ENCODE results near the gene UFSP1.

The UFSP1 gene

DNA sequence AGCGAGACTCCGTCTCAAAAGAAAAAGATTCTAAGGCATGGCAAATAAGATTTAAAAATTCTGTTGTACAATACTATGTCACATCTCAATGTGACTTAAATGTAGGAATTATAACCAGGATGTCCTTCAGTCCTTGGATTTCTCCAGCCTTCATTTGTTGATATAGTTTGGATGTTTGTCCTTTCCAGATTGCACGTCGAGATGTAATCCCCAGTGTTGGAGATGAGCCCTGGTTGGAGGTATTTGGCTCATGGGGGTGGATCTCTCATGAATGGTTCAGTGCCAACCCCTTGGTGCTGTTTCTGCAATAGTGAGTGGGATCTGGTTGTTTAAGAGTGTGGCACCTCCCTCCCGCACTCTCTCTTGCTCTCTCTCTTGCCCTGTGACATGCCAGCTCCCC lies 19.0 kb upstream of the UFSP1 start:
- H3K9me2 ChIP-seq (ENCODE audit: low read depth, low read length), result no peaks in the 10 kb centered on the region
- peaks cover 5% of the 10 kb centered on the region; the same call in 1 of the 2 replicates for H3K9me3 ChIP-seq (ENCODE audit: low read length)
- no peak overlapping the region for H3K27ac ChIP-seq (ENCODE audit: low read depth, low read length, poor library complexity, severe bottlenecking)
- no peak overlapping the region for H3K4me2 ChIP-seq (ENCODE audit: low read length)
- no peaks in the 10 kb centered on the region for H3K36me3 ChIP-seq (ENCODE audit: insufficient read depth, low read length)
- H2AFZ ChIP-seq (ENCODE audit: low read length), result no peak overlapping the region
- no peaks in the 10 kb centered on the region for H3K79me2 ChIP-seq (ENCODE audit: insufficient read depth, low read length)
- H4K20me1 ChIP-seq (ENCODE audit: insufficient read depth, low read length), result no peaks in the 10 kb centered on the region
- H3F3A ChIP-seq (ENCODE audit: insufficient read depth, low read length), result no peaks in the 10 kb centered on the region
- TF ChIP-seq, protein P1, sequence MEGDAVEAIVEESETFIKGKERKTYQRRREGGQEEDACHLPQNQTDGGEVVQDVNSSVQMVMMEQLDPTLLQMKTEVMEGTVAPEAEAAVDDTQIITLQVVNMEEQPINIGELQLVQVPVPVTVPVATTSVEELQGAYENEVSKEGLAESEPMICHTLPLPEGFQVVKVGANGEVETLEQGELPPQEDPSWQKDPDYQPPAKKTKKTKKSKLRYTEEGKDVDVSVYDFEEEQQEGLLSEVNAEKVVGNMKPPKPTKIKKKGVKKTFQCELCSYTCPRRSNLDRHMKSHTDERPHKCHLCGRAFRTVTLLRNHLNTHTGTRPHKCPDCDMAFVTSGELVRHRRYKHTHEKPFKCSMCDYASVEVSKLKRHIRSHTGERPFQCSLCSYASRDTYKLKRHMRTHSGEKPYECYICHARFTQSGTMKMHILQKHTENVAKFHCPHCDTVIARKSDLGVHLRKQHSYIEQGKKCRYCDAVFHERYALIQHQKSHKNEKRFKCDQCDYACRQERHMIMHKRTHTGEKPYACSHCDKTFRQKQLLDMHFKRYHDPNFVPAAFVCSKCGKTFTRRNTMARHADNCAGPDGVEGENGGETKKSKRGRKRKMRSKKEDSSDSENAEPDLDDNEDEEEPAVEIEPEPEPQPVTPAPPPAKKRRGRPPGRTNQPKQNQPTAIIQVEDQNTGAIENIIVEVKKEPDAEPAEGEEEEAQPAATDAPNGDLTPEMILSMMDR (IDR thresholded peaks at IDR 0.05; ENCODE audit: low read length), result no peak
- TF ChIP-seq EZH2 (IDR thresholded peaks at IDR 0.05; ENCODE audit: borderline replicate concordance, low read length), result no peak
- no peak overlapping the region for H3K4me3 ChIP-seq (ENCODE audit: low read depth, low read length, poor library complexity, severe bottlenecking)
- H3K9ac ChIP-seq (ENCODE audit: low read length), result no peak overlapping the region
- H3K27me3 ChIP-seq (ENCODE audit: insufficient read depth, low read length), result no peaks in the 10 kb centered on the region; the same call in 1 of the 2 replicates
- H3K4me1 ChIP-seq (ENCODE audit: insufficient read depth, low read length, severe bottlenecking), result no peaks in the 10 kb centered on the region

- no peaks in the 10 kb centered on the region for H3F3A ChIP-seq (ENCODE audit: insufficient read depth, low read length)
- no peaks in the 10 kb centered on the region for H4K20me1 ChIP-seq (ENCODE audit: insufficient read depth, low read length)
- H3K4me2 ChIP-seq (ENCODE audit: low read length), result no peak overlapping the region
- TF ChIP-seq EZH2 (IDR thresholded peaks at IDR 0.05; ENCODE audit: borderline replicate concordance, low read length), result no peak
- TF ChIP-seq, protein P1 (IDR thresholded peaks at IDR 0.05; ENCODE audit: low read length), result no peak
- no peaks in the 10 kb centered on the region for H3K9me2 ChIP-seq (ENCODE audit: low read depth, low read length)
- peaks cover 5% of the 10 kb centered on the region for H3K27me3 ChIP-seq (ENCODE audit: insufficient read depth, low read length)
- no peaks in the 10 kb centered on the region for H3K36me3 ChIP-seq (ENCODE audit: insufficient read depth, low read length)
- 0 out of 2 replicates have a peak, but pooled peaks cover 3% of the 10 kb centered on the region for H3K9me3 ChIP-seq (ENCODE audit: low read length)
- H3K4me1 ChIP-seq (ENCODE audit: insufficient read depth, low read length, severe bottlenecking), result no peaks in the 10 kb centered on the region
- no peak overlapping the region for H2AFZ ChIP-seq (ENCODE audit: low read length)
- H3K4me3 ChIP-seq (ENCODE audit: low read depth, low read length, poor library complexity, severe bottlenecking), result no peak overlapping the region
- no peaks in the 10 kb centered on the region for H3K79me2 ChIP-seq (ENCODE audit: insufficient read depth, low read length)
- no peak overlapping the region for H3K9ac ChIP-seq (ENCODE audit: low read length)
- H3K27ac ChIP-seq (ENCODE audit: low read depth, low read length, poor library complexity, severe bottlenecking), result no peak overlapping the region
Observed at GRCh38 chr7:100902638-100903037, 13.1 kb upstream of the UFSP1 start.

GRCh38 chr7:100901921-100902332 lies 12.4 kb upstream of the UFSP1 start:
- no peak overlapping the region for H3K4me3 ChIP-seq (ENCODE audit: low read depth, low read length, poor library complexity, severe bottlenecking)
- no peaks in the 10 kb centered on the region for H4K20me1 ChIP-seq (ENCODE audit: insufficient read depth, low read length)
- no peaks in the 10 kb centered on the region for H3F3A ChIP-seq (ENCODE audit: insufficient read depth, low read length)
- no peaks in the 10 kb centered on the region for H3K79me2 ChIP-seq (ENCODE audit: insufficient read depth, low read length)
- 0 out of 2 replicates have a peak, but pooled peaks cover 3% of the 10 kb centered on the region for H3K9me3 ChIP-seq (ENCODE audit: low read length)
- no peak overlapping the region for H2AFZ ChIP-seq (ENCODE audit: low read length)
- H3K4me2 ChIP-seq (ENCODE audit: low read length), result no peak overlapping the region
- no peaks in the 10 kb centered on the region for H3K9me2 ChIP-seq (ENCODE audit: low read depth, low read length)
- no peak for TF ChIP-seq EZH2 (IDR thresholded peaks at IDR 0.05; ENCODE audit: borderline replicate concordance, low read length)
- TF ChIP-seq, protein P1 (IDR thresholded peaks at IDR 0.05; ENCODE audit: low read length), result no peak
- no peaks in the 10 kb centered on the region for H3K36me3 ChIP-seq (ENCODE audit: insufficient read depth, low read length)
- no peaks in the 10 kb centered on the region for H3K4me1 ChIP-seq (ENCODE audit: insufficient read depth, low read length, severe bottlenecking)
- no peak overlapping the region for H3K27ac ChIP-seq (ENCODE audit: low read depth, low read length, poor library complexity, severe bottlenecking)
- peaks cover 5% of the 10 kb centered on the region for H3K27me3 ChIP-seq (ENCODE audit: insufficient read depth, low read length)
- H3K9ac ChIP-seq (ENCODE audit: low read length), result no peak overlapping the region

All from OCI-LY1 (cell line).